Measurements from ENCODE around the gene KRT86. TPM values are rescaled to one million over a fixed set of nuclear protein-coding genes. Genes with fewer than 3 reads are reported as not detected.

Gene KRT86
- total RNA-seq, 1 donor from 2014 or later: not detected

DNA sequence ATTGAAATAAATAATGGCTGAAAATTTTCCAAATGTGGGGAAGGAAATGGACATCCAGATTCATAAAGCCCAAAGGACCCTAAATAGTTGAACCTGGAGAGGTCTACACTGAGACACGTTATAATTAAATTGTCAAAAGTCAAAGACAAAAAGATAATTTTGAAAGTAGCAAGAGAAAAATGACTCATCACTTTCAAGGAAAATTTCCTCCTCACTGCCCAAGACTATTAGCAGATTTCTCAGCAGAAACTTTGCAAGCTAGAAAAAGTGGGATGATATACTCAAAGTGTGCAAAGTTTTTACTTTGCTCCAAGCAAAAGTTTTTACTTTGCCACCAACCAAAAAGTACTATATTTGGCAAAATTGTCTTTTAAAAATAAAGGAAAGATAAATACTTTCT is 62.6 kb downstream of the KRT86 start:
- TF ChIP-seq, protein P1, sequence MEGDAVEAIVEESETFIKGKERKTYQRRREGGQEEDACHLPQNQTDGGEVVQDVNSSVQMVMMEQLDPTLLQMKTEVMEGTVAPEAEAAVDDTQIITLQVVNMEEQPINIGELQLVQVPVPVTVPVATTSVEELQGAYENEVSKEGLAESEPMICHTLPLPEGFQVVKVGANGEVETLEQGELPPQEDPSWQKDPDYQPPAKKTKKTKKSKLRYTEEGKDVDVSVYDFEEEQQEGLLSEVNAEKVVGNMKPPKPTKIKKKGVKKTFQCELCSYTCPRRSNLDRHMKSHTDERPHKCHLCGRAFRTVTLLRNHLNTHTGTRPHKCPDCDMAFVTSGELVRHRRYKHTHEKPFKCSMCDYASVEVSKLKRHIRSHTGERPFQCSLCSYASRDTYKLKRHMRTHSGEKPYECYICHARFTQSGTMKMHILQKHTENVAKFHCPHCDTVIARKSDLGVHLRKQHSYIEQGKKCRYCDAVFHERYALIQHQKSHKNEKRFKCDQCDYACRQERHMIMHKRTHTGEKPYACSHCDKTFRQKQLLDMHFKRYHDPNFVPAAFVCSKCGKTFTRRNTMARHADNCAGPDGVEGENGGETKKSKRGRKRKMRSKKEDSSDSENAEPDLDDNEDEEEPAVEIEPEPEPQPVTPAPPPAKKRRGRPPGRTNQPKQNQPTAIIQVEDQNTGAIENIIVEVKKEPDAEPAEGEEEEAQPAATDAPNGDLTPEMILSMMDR (IDR thresholded peaks at IDR 0.05; ENCODE audit: unreplicated experiment): no peak
- peaks cover 3% of the 10 kb centered on the region for H3K9me3 Mint-ChIP-seq (ENCODE audit: low read depth)
- H3K4me3 Mint-ChIP-seq (ENCODE audit: low read depth): no peak overlapping the region
- DNase-seq (ENCODE audit: low spot score, unreplicated experiment): no peak
- H3K27ac Mint-ChIP-seq: no peak overlapping the region
- H3K4me1 Mint-ChIP-seq (ENCODE audit: low read depth): no peaks in the 10 kb centered on the region
- H3K36me3 Mint-ChIP-seq (ENCODE audit: insufficient read depth): no peaks in the 10 kb centered on the region
- peaks cover 37% of the 10 kb centered on the region for H3K27me3 Mint-ChIP-seq

DNA sequence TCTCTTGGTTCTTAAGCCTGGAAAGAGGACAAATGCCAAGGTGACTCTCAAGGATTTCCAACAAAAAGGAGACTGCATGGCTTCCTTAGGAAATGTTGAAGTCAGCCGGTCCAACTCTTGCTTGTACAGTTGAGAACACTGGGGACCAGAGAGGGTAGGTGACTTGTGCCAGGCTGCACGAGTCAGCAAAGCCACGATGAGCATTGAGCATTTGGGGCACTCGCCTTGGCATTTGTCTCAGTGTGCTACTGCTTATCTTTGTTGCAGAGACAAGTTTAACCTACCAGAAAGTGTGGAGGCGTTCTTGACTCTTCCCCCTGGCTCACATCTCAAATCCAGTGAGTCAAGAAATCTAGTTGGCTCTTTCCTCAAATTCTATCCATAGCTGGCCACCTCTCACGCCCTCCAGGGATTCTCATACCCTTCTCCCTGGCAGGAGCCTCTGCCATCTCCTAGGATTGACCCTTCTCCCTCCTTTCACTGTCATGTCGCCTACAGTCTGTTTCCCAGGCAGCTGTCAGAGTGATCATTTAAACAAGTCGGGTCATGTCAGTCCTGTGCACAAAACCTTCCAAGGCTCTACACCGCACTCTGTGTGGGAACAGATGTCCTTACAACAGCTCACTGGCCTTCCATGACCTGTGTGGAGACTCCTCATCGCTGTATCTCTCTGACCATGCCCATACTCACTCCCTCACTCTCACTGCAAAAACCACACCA is 64.0 kb downstream of the KRT86 start:
- no peak for DNase-seq (ENCODE audit: low spot score, unreplicated experiment)
- Mint-ChIP-seq H3K36me3 (ENCODE audit: insufficient read depth) (no peaks in the 10 kb centered on the region), H3K27ac (no peak overlapping the region), H3K4me1 (ENCODE audit: low read depth) (no peaks in the 10 kb centered on the region), H3K27me3 (peaks cover 44% of the 10 kb centered on the region), H3K9me3 (ENCODE audit: low read depth) (peaks cover 3% of the 10 kb centered on the region), H3K4me3 (ENCODE audit: low read depth) (no peak overlapping the region)
- TF ChIP-seq, protein P1 (IDR thresholded peaks at IDR 0.05; ENCODE audit: unreplicated experiment): no peak

DNA sequence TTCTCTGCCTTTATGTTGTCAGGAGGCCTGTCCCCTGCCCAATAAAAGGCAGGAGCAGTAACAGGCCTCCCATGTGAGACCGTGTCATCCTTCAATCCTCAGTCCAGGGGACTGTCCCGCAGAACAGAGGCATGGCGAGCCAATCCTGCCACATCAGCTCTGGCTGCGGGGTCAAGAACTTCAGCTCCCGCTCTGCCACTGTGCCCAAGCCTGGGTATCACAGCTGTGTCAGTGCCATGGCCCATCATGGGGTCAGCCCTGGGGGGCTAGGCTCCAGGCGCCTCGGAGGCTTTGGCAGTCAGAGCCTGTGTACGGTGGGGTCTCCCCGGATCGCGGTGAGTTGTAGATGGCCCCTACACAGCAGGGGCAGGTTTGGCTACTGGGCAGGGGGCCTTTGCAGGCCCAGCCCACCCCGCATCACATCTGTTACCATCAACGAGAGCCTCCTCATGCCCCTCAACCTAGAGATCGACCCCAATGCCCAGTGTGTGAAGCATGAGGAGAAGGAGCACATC is 66.7 kb downstream of the KRT86 start:
- DNase-seq (ENCODE audit: low spot score, unreplicated experiment): no peak
- Mint-ChIP-seq H3K9me3 (ENCODE audit: low read depth) (peaks cover 3% of the 10 kb centered on the region), H3K4me3 (ENCODE audit: low read depth) (no peak overlapping the region), H3K27ac (no peak overlapping the region), H3K36me3 (ENCODE audit: insufficient read depth) (no peaks in the 10 kb centered on the region), H3K4me1 (ENCODE audit: low read depth) (peaks cover 11% of the 10 kb centered on the region), H3K27me3 (peaks cover 47% of the 10 kb centered on the region)
- TF ChIP-seq, protein P1 (IDR thresholded peaks at IDR 0.05; ENCODE audit: unreplicated experiment): no peak

DNA sequence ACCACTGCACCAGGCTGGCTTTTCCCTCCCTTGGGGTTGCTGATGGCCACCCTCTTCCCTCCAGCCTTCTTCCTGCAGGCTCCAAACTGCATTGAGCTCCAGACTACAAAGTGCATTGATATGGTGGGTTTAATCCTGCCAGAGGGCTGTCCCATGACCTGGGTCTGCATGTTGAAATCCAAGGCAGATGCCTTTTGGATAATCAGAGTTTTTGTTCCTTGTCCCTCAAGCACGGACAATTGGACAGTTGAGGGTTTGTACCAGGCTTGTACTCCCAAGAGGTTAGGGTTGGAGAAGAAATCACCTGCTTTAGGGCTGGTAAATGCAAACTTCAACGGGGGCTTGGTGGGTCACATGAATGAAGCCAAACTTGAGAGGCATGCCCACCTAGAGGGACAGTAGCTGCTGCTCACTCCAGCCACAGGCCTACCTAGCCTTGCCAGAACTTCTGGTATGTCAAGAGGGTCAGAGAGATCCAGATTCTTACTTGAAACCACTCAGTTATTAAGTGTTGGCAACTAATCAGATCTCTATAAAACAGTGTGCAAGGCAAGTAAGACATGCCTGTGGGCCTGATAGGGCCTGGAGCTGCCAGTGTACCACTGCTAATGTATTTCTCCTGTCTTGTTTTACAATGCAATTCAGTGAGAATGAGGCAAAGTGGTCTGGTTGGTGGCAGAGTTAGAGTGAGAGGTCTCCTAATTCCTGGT is 68.5 kb downstream of the KRT86 start:
- TF ChIP-seq, protein P1 (IDR thresholded peaks at IDR 0.05; ENCODE audit: unreplicated experiment): no peak
- H3K27me3 Mint-ChIP-seq: peaks cover 47% of the 10 kb centered on the region
- DNase-seq (ENCODE audit: low spot score, unreplicated experiment): no peak
- peaks cover 22% of the 10 kb centered on the region for H3K4me1 Mint-ChIP-seq (ENCODE audit: low read depth)
- H3K4me3 Mint-ChIP-seq (ENCODE audit: low read depth): no peak overlapping the region
- H3K27ac Mint-ChIP-seq: no peak overlapping the region
- no peaks in the 10 kb centered on the region for H3K36me3 Mint-ChIP-seq (ENCODE audit: insufficient read depth)
- H3K9me3 Mint-ChIP-seq (ENCODE audit: low read depth): no peaks in the 10 kb centered on the region

DNA sequence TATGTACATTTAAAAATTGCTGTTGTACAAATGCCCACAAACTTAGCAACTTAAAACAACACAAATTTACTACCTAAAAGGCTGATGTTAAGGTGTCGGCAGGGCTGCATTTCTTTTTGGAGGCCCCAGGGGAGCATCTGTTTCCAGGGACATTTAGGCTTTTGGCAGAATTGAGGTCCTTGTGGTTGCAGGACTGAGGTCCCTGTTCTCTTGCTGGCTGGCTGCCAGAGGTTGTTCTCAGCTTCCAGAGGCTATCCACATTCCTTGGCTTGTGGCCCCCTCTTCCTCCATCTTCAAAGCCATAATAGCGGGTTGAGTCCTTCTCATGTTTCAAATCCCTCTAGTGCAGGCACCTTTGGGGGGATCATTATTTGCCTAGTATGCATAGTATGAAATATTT is 69.1 kb downstream of the KRT86 start:
- Mint-ChIP-seq H3K9me3 (ENCODE audit: low read depth) (no peaks in the 10 kb centered on the region), H3K4me3 (ENCODE audit: low read depth) (no peak overlapping the region), H3K27ac (no peak overlapping the region), H3K36me3 (ENCODE audit: insufficient read depth) (no peaks in the 10 kb centered on the region), H3K27me3 (peaks cover 48% of the 10 kb centered on the region), H3K4me1 (ENCODE audit: low read depth) (peaks cover 26% of the 10 kb centered on the region)
- TF ChIP-seq, protein P1 (IDR thresholded peaks at IDR 0.05; ENCODE audit: unreplicated experiment): no peak
- no peak for DNase-seq (ENCODE audit: low spot score, unreplicated experiment)
